HEK293T (cell line): ENCODE results near the gene TNPO2.

Experiments
- CTCF ChIA-PET: fragments of 350-600 bp; formaldehyde crosslinking; extraction: SDS; loops from one replicate; lab custom pipeline; 2021; ENCODE audit warnings: antibody characterized with exemption, inconsistent platforms; lab: Yijun Ruan, JAX
- POLR2A ChIA-PET: fragments of 350-600 bp; formaldehyde crosslinking; extraction: SDS; loops from one replicate; lab custom pipeline; 2020; ENCODE audit warnings: antibody characterized with exemption, inconsistent platforms; lab: Yijun Ruan, JAX
- DNase-seq: peaks from one replicate; pipeline ENCODE4 v3.0.0; 2012; ENCODE audit warnings: mixed read lengths; ENCODE audit errors: extremely low spot score
- ARNT ChIP-seq: fragments of 450-650 bp; IDR thresholded peaks from 2 replicates; pipeline ENCODE4 v1.6.1; 2017; ENCODE audit warnings: mild to moderate bottlenecking
- BHLHE40 ChIP-seq: fragments of 450-650 bp; IDR thresholded peaks from 2 replicates; pipeline ENCODE4 v1.6.1; 2016; ENCODE audit warnings: mild to moderate bottlenecking, moderate library complexity, borderline replicate concordance
- CTBP1 ChIP-seq: fragments of 450-650 bp; IDR thresholded peaks from 2 replicates; pipeline ENCODE4 v1.6.1; 2016; ENCODE audit warnings: borderline replicate concordance
- ELF4 ChIP-seq: fragments of 450-650 bp; IDR thresholded peaks from 2 replicates; pipeline ENCODE4 v1.6.1; 2017; ENCODE audit warnings: antibody characterized with exemption
- FOXA1 ChIP-seq: fragments of 450-650 bp; IDR thresholded peaks from 2 replicates; pipeline ENCODE4 v1.6.1; 2016; ENCODE audit warnings: mild to moderate bottlenecking
- FOXK2 ChIP-seq: fragments of 450-650 bp; IDR thresholded peaks from 2 replicates; pipeline ENCODE4 v1.6.1; 2016; ENCODE audit warnings: mild to moderate bottlenecking
- FOXM1 ChIP-seq: fragments of 450-650 bp; IDR thresholded peaks from 2 replicates; pipeline ENCODE4 v1.6.1; 2017; ENCODE audit warnings: mild to moderate bottlenecking, borderline replicate concordance
- HDGF ChIP-seq: fragments of 450-650 bp; IDR thresholded peaks from 2 replicates; pipeline ENCODE4 v1.6.1; 2017; ENCODE audit warnings: antibody characterized with exemption, borderline replicate concordance
- L3MBTL2 ChIP-seq: fragments of 450-650 bp; conservative IDR thresholded peaks from 2 replicates; pipeline ENCODE4 v1.6.1; 2016; ENCODE audit warnings: mild to moderate bottlenecking
- LEF1 ChIP-seq: fragments of 450-650 bp; IDR thresholded peaks from 2 replicates; pipeline ENCODE4 v1.6.1; 2017; ENCODE audit warnings: mild to moderate bottlenecking, borderline replicate concordance
- NFRKB ChIP-seq: fragments of 450-650 bp; IDR thresholded peaks from 2 replicates; pipeline ENCODE4 v1.6.1; 2016; ENCODE audit warnings: mild to moderate bottlenecking, moderate library complexity
- SP1 ChIP-seq: fragments of 450-650 bp; IDR thresholded peaks from 2 replicates; pipeline ENCODE4 v1.6.1; 2017
- SUZ12 ChIP-seq: fragments of 450-650 bp; IDR thresholded peaks from 2 replicates; pipeline ENCODE4 v1.6.1; 2016; ENCODE audit warnings: mild to moderate bottlenecking
- TARDBP ChIP-seq: fragments of 450-650 bp; IDR thresholded peaks from 2 replicates; pipeline ENCODE4 v1.6.1; 2016
- ZNF384 ChIP-seq: fragments of 450-650 bp; IDR thresholded peaks from 2 replicates; pipeline ENCODE4 v1.6.1; 2016
- TF ChIP-seq, protein P1 (sequence below): fragments of 450-650 bp; IDR thresholded peaks from 2 replicates; pipeline ENCODE4 v1.6.1; 2016

The TNPO2 gene

DNA sequence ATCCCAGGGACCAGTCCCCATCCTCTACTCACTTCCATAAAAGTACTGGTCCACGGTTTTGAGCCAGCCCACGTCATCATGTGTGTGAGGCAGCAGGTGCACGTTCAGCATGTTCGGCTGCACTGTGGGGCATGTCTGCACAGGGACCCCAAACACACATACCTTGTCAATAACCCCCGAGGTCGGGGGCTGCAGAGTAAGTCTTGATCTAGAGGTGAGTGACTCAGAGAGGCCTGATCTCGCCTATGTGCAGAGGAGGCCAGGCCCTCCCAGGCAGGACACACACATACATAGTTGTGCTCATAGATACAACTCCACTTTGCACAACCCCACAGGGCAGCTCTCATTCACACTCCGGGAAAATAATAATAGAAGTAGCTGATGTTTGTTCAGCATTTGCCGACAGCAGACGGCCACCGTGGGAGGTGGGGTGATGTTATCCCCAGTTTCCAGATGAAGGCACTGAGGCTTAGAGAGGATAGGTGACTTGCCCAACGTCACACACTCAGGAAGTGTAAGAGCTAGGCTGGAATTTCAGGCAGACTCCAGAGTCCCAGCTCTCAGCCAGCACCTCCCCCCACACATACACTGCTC, 58.0 kb downstream of the TNPO2 start:
- DNase-seq = no peak

DNA sequence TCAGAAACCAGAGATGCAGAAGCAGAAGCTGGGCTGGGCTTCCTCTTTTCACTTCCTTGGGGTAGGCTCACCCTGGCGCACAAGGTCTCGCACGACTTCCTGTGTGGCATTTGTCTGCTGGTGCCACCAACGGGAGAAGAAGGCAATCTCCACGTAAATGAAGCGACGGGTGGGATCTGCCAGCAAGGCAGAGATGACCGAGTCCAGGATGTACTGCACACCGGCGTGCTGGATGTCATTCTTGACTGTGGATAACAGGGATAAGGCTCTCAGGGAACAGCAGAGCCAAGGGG, 58.5 kb downstream of the TNPO2 start:
- ChIA-PET CTCF (no interaction called here), POLR2A (interaction anchor here (1.7 to 2.1 kb wide), 2 partner anchors 16 to 54 kb away, joined by 9 to 12 read pairs; partner anchors contain the start of genes DHPS, ZNF490 and ZNF791)
- DNase-seq = no peak
- TF ChIP-seq ARNT (no peak), FOXA1 (no peak), SUZ12 (no peak), NFRKB (no peak), ELF4 (no peak), HDGF (no peak), BHLHE40 (no peak), FOXM1 (no peak), L3MBTL2 (no peak), TARDBP (no peak), CTBP1 (no peak), ZNF384 (no peak), FOXK2 (no peak)
- TF ChIP-seq, protein P1, sequence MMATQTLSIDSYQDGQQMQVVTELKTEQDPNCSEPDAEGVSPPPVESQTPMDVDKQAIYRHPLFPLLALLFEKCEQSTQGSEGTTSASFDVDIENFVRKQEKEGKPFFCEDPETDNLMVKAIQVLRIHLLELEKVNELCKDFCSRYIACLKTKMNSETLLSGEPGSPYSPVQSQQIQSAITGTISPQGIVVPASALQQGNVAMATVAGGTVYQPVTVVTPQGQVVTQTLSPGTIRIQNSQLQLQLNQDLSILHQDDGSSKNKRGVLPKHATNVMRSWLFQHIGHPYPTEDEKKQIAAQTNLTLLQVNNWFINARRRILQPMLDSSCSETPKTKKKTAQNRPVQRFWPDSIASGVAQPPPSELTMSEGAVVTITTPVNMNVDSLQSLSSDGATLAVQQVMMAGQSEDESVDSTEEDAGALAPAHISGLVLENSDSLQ = no peak

More for the DNA sequence above, 58.0 kb downstream of the TNPO2 start:
- TF ChIP-seq FOXK2 (no peak), ZNF384 (no peak), FOXA1 (no peak), ELF4 (no peak), TARDBP (no peak), BHLHE40 (no peak), HDGF (no peak), CTBP1 (no peak), LEF1 (no peak), SUZ12 (no peak), NFRKB (no peak), SP1 (no peak)
- TF ChIP-seq, protein P1 = no peak
- CTCF ChIA-PET = no interaction called here
- POLR2A ChIA-PET = interaction anchor here (1.2 to 2.1 kb wide), 3 partner anchors 11 to 55 kb away, joined by 4 to 12 read pairs (median 9); partner anchors contain the start of genes DHPS, ZNF490 and ZNF791

DNA sequence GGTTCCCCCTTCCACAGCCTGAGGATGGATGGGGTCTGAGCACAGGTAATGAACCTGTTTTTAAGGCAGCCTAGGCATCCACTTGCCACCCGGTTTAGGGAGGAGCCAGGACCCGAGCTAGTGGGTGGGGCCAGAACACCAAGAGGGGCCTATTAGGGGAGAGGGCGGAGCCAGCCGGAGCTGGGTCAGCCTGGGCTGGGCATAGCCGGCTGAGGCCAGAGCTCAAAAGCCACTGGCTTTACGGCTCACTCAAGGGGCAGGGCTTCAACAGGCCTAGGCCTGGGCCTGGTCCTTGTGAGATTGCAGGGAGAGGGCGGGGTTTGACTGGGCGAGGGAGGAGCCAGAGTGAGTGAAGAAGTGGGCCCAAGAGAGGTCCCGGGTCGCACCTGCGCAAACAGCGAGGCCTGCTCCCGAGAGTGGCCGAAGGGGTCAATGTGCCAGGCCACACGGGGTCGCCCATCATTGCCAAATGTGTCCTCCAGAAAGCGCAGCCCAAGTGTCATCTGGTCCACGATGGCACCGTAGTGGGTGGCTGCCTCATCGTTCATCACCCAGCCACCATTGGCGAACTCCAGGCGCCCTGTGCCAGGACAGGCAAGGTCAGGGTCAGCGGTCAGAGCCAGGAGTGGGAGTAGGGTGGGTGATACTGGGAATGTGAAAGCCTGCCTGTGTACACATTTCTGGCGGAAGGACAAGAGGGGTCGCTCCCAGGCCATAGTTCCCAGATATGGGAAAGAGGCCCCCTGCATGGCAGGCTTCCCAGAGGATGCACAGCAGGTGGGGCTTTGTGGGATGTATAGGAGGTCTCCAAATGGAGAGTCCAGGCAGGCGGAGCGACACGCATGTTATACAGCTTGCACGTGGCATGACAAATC, 59.1 kb downstream of the TNPO2 start:
- peak; percentile 51 for DNase-seq
- ChIA-PET CTCF (no interaction called here), POLR2A (interaction anchor here (0.6 kb wide), 1 partner anchor 54 kb away, joined by 3 read pairs; the partner anchor contains the start of genes ZNF490 and ZNF791)
- TF ChIP-seq LEF1 (no peak), FOXA1 (no peak), ZNF384 (no peak), ARNT (no peak), ELF4 (no peak), CTBP1 (no peak), FOXM1 (no peak)

DNA sequence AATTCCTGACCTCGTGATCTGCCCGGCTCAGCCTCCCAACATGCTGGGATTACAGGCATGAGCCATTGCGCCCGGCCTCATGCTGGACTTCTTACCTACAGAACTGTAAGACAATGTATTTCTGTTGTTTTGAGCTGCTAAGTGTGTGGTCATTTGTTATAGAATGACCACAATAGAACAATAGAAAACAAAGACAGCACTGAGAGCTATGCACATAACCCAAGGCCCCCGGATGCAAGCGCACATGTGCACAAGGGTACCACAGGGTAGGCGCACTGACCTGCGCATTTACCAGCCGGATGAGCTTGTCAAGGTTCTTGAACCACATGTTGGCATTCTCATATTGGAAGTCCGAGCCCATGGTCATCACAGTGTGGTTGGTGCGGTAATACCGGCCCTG, 62.8 kb downstream of the TNPO2 start:
- CTCF ChIA-PET = no interaction called here
- DNase-seq = no peak
- TF ChIP-seq NFRKB (no peak), ZNF384 (no peak), FOXM1 (no peak), SP1 (no peak), BHLHE40 (no peak), SUZ12 (no peak), LEF1 (no peak), TARDBP (no peak), ARNT (no peak), ELF4 (no peak), CTBP1 (no peak), L3MBTL2 (no peak), HDGF (no peak), FOXK2 (no peak), FOXA1 (no peak)
- TF ChIP-seq, protein P1 = no peak
- POLR2A ChIA-PET = no interaction called here

DNA sequence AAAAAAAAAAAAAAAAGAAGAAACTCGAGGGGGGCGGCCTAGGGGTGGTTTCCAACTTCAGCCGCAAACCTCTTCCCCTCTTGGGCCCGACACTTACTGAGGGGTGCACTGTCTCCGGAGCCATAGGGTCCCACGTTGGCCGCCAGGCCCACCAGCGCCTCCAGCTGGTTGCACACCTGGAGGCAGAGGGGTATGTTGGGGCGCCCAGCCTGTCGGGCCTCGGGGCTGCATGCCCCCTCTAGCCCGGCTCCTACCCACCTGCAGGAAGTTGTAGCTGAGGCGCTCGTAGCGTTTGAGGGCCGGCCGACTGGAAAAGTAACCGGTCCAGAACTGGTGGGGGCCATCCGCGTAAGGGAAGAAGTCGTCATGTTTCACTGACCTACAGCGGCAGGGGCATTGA, 65.8 kb downstream of the TNPO2 start:
- TF ChIP-seq SUZ12 (no peak), CTBP1 (no peak), L3MBTL2 (no peak)
- ChIA-PET POLR2A (no interaction called here), CTCF (no interaction called here)
- DNase-seq = no peak
